GM18907 (cell line): ENCODE data around the gene PITPNC1.
A peak's percentile ranks its signal among the peaks of the same experiment; 100 is the strongest.
"Not testable (repeated sequence)": the region's sequence is repeated elsewhere in the genome, so short reads cannot be mapped to it uniquely, and the experiment has no call there.

Experiments used
- ATAC-seq: cut with Tn5 transposase; IDR thresholded peaks from one replicate; pipeline ENCODE4 v1.9.1; 2021; ENCODE audit warnings: mild to moderate bottlenecking, moderate library complexity; ENCODE audit not compliant: unreplicated experiment

Gene PITPNC1

DNA sequence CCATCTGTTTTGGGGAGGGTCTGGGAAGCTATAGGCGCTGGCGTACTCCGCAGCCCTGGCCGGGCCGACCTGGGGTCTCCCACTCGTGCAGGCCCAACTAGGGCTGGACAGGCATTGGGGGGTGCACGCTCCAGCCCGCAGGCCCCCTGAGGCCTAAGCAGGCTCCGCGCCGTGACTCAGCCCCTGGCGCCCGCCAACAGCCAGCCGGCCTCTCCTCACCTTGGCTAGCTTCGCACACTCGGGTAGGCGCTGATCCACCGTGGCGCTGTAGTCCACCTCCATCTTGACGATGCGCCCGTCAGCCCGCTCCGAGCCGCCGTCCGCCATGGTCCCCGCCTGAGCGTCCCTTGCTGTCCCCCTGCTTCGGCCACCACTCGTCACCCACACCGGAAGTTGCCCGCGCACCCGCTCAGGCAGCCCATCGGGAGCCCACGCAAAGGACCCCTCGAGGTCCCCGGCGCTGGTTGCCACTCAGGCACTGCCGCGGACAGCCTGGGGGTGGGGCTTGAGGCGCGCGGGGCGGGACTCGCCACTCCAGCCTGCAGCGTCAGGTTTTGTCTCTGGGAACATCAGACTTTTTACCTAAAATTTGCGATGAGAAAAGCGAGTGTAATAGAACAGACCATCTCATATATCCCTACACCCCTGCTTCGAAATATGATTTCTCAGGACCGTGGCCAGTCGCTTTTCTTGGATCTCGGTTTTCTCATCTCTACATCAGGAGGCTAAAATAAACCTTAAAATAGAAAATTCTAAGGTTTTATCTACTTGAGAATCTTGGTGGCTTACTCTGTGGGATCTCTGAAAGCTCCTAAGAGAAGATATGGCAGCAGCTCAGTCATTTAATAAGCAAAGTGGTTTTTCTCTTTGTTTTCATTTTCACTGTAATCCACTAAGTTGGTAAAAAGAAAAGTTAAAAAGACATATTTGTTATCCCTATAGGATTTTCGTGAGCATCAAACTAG lies 10.6 kb upstream of the PITPNC1 start, which contains the start of gene PSMD12:
Gene PSMD12 (minus strand): TSS at position 385 of the 965 bp plus-strand sequence. CDS start 58 bp downstream, at position 327.
- peak; percentile 87 for ATAC-seq

GRCh38 chr17:67369676-67370075 lies 7.4 kb upstream of the PITPNC1 start:
- no peak for ATAC-seq

DNA sequence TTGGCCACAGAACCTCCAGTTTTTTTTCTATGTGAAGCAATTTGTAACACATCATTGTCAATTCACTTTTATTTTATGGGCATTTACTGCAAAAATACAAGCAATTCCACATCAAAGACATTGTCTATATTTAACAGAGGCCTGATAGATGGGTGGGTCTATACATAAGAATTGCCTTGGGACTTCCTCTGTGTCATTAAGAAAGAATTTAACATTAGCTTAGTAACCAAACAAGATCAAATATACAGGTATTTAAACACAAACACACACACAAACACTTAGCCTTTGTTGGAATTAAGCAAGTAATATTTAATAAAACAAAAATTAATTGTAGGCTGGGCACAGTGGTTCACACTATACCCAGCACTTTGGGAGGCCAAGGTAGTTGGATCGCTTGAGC lies 4.3 kb upstream of the PITPNC1 start:
- ATAC-seq = no peak

GRCh38 chr17:67374329-67375053 lies 2.6 kb upstream of the PITPNC1 start:
- ATAC-seq = peak; percentile 36

GRCh38 chr17:67375054-67375427 lies 2.0 kb upstream of the PITPNC1 start:
- no peak for ATAC-seq

GRCh38 chr17:67375716-67376115 lies 1.4 kb upstream of the PITPNC1 start:
- ATAC-seq = no peak

- no peak for ATAC-seq
Measured at GRCh38 chr17:67376415-67376736, 705 bp upstream of the PITPNC1 start.

DNA sequence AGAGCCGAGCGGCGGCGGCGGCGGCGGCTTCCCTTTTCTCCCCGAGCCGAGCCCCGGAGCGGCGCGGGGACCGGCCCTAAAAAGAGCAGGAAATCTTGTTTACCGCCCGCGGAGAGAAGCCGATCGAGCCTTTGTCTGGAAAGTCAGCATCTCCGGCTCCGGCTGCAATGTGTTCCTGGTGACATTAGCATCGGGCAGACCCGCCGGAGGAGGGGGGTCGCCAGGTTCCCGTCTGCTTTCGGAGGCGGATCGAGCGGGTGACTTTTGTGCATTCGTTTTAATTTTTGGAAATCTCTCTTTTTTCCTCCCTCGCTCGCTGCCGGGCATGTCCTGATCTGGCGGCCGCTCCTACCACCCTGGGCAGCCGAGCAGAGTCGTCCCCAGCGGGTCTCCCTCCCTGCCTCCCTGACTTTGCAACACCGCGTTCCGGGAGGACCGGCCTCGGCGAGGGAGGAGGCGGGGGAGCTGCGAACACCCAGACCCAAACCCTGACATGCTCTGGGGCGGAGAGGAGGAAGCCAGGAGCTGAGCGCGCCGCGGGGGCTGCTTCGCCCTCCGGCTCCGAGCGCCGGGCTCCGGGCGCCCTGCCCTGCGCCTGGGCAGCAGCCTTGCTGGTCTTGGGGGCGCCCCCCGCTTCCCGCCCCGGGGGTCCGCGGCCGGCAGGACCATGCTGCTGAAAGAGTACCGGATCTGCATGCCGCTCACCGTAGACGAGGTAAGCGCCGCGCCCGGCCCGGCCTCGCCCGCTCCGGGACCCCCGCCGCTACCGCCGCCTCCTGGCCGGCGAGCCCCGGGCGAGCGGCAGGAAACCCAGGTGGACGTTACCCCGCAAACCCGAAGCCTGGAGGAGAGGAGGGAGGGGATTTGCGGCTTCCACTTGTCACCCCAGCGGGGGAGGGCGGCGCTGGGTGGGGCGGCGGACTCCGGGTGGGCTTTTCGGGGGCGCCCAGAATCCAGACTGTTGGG lies 690 bp downstream of the PITPNC1 start:
- peak; percentile 31 for ATAC-seq

DNA sequence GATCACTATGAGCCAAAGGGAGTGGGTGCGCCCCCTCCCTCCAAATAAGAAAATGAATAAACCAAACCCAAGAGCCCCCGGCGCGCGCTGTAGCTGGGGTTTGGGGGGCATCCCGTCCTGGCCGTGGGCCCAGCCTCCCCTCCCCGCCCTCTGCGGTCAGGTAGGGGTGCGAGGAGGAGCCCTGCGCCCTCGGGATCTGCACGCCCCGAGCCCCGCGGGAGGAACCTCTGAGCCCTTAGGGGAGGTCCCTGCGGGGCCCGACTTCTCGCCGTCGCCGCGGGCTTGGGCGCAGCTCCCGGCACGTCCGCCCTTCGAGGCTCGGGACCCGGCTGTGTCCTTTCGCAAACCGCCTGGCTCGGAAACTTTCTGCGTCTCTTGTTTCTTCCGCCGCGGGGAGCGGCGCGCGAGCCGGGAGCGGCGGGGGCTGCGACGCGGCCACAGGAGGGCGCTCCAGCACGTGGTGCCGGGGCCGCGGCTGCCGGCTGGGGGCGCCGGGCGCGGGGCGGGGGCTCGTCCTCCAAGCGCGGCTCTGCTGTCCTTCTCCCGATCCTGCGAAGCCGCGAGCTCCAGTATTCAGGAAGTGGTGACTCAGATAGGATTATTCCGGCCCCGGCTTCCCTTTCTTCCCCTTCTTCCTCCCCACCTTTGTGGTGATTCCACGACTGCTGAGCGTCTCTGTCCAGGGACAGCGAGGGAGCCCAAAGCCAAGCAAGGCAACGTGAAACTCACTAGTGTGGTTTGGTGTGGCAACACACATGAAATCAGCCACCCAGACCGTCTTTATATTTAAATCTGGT lies 1.6 kb downstream of the PITPNC1 start:
- ATAC-seq = peak; percentile 40

DNA sequence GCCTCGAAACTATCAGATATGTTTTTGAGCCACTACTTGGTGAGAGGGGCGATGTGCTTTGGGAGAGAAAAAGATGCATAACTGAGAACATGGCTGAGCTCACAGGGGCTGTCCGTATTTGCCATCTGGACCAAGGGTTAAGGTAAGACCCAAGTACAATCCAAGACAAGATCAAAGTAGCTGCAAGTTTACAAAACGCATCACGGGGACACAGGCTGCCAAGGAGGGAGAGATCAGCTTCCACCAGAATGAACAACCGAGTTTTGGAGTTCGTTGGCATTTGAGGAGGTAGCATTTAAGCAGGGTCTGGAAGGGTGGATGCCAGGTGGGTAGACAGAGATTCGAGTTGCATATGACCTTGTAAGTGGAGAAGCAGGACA lies 2.2 kb downstream of the PITPNC1 start:
- ATAC-seq = no peak

DNA sequence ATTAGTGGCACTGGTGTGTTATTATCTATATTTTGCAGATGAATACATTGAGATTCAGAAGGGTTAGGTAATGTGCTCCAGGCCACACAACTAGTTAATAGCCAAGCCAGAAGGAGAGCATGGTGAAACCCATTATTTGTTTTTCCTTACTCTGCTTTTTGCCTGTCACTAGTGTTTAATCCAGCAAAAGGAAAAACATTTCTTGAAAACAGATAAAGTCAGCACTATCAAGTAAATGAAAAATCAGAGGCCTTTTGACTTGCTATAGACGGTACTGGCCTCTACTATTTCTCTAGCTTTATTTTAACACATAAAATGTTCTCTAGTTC lies 4.8 kb downstream of the PITPNC1 start:
- ATAC-seq = no peak

DNA sequence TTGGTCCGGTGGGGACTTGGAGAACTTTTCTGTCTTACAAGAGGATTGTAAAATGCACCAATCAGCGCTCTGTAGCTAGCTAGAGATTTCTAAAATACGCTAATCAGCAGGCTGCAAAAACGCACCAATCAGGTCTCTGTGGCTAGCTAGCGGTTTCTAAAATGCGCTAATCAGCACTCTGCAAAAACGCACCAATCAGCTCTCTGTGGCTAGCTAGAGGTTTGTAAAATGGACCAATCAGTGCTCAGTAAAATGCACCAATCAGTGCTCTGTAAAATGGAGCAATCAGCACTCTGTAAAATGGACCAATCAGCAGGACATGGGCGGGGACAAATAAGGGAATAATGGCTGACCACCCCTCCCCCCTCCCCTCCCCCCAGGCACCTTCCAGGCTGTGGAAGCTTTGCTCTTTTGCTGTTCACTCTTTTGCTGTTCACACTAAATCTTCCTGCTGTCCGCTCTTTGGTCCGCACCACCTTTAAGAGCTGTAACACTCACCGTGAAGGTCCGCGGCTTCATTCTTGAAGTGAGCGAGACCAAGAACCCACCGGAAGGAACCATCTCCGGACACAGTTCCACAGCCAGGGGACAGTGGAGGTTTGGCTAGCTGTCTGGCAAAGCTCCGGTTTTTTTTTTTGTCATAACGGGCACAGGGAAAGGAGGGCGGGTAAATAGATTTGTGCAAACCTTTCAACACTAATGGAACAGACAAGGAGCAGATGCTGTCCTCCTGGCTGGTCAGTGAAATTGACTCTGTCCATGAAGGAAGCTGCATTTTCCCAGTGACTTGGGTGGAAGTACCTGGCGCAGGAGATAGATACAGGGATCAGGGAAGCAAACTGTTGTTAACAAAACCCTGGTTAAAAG lies 8.3 kb downstream of the PITPNC1 start:
- no peak for ATAC-seq

DNA sequence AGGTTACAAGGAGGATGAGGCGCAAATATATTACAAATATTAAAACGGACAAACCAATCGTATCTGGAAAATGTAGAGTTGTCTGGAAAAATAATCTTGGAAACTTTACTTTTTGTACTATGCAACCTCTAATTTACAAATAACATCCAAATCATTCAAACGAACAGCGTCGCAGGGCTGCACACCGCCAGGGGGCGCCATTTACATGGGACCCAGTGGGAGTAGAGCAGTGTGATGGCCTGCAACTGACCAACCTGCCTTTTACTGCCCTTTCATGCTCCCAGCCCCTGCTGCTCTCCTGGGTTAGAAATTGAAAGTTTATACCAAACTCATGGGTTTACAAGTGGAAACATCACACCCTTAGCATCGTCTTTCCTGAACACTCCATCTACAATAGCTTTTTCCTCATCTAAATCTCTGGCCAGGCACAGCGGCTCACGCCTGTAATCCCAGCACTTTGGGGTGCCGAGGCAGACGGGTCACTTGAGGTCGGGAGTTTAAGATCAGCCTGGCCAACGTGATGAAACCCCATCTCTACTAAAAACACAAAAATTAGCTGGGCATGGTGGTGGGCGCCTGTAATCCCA lies 10.0 kb downstream of the PITPNC1 start:
- ATAC-seq = no peak

- not testable (repeated sequence) for ATAC-seq
Measured at GRCh38 chr17:67388536-67388935, 11.5 kb downstream of the PITPNC1 start.

- no peak for ATAC-seq
Measured at GRCh38 chr17:67388986-67389385, 11.9 kb downstream of the PITPNC1 start.

DNA sequence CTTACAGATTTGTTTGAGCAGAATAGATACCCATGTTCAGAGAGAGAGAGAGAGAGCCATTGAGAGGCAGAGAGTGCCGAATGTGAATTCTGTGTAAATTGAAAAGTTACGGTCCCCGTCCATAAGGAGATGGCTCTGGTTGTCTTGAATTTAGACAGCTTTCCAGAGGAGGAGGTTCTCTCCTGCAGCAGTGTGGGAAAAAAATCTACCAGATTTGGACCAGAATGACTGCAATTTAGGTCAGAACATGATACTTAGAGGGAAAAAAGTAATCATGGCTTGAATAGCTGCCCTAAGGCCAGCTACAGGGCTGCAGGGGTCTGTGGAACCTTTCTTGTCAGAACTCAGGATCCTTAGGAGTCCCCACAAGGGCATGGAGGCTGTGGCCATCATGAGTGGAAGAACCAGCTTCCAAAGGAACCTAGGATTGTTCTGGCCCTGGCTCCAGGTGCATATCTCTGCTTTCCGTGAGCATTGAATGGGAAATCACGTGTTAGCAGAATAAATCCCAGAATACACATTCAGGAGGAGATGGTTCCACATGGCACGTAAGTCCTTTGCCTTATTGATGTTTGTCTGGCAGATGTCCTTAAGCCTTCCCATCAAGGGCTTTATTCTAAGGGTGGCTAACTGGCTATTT lies 13.0 kb downstream of the PITPNC1 start:
- ATAC-seq = no peak

DNA sequence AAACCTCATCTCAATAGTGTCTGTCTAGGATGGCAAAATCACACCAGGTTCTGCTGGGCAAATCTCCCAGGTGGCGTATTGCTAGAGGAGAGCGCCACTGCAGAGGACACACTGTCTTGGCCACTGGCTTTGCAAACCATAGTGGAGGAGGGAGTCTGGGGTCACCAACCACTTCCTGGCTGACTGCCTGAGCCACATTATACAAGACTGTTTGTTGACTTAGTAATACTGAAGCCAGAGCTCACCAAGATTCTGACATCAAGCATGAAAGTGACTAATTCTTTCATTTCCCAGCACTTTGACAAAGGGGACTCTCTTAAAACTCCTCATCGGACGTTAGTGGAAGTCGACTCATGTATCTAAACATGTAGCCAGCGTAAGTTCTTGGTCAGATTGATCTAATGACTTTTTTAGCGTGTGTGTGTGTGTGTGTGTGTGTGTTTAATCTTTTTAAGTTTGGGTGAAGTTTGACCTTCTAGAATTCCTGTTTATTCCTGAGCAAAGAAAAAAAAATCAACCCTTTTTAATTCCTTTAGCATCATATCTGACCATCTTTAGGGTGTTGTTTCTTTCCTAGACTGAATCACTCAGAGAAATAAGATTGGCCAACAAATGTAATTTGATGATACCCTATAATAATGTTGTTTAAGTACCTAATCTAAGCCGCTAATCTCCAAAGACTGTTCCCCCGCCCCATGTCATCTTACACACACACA lies 13.7 kb downstream of the PITPNC1 start:
- peak; percentile 95 for ATAC-seq

DNA sequence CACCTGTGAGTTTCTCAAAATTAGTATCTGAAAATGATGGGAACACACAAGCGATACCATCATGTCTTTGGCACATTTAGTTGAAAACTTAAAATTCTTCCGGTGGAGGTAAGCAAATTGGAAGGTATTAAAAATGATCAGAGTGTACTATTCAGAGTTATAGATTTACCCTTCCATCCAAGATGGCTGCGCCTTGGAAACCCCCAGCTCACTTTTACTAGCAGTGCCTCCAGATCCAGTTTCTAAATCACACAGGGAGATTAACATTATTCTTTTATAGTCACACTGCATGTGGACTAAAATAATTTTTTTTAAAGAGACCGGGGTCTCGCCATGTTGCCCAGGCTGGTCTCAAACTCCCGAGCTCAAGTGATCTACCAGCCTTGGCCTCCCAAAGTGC lies 15.0 kb downstream of the PITPNC1 start:
- ATAC-seq = no peak
